Type B pancreatic cell (in vitro differentiated cells): ENCODE measurements around the gene CDKL4. TPM values are rescaled to one million over a fixed set of nuclear protein-coding genes. Genes with fewer than 3 reads are reported as not detected.

Experiments
- DNase-seq: peaks from one replicate; pipeline ENCODE4 v3.0.0; 2021; ENCODE audit warnings: mixed read lengths; ENCODE audit not compliant: unreplicated experiment; ENCODE audit errors: extremely low spot score
- H3K27ac Mint-ChIP-seq: 2 replicates; pipeline ENCODE4 v1.8.0; 2021; ENCODE audit warnings: mild to moderate bottlenecking, mixed read lengths
- H3K27me3 Mint-ChIP-seq: 2 replicates; pipeline ENCODE4 v1.8.0; 2021; ENCODE audit warnings: mixed read lengths
- H3K36me3 Mint-ChIP-seq: 2 replicates; pipeline ENCODE4 v1.8.0; 2021; ENCODE audit warnings: mixed read lengths
- H3K4me1 Mint-ChIP-seq: one replicate; pipeline ENCODE4 v1.8.0; 2021; ENCODE audit warnings: mixed read lengths; ENCODE audit not compliant: unreplicated experiment
- H3K4me3 Mint-ChIP-seq: 2 replicates; pipeline ENCODE4 v1.8.0; 2021; ENCODE audit warnings: mild to moderate bottlenecking, mixed read lengths
- H3K9me3 Mint-ChIP-seq: 2 replicates; pipeline ENCODE4 v1.8.0; 2021; ENCODE audit warnings: mixed read lengths
- total RNA-seq: library from RNA; stranded (reverse); gene quantifications from 2 replicates; pipeline ENCODE4 v1.2.1, GENCODE V29; 2021; ENCODE audit warnings: low replicate concordance
- TF ChIP-seq, protein P1 (sequence below): fragments of 200-600 bp; sonication (generic); conservative IDR thresholded peaks from 2 replicates; pipeline ENCODE4 v1.5.0; 2021; ENCODE audit warnings: antibody characterized with exemption, mild to moderate bottlenecking

CDKL4 gene
- total RNA-seq, 1 donor from 2014 or later, result 1.8 TPM

DNA sequence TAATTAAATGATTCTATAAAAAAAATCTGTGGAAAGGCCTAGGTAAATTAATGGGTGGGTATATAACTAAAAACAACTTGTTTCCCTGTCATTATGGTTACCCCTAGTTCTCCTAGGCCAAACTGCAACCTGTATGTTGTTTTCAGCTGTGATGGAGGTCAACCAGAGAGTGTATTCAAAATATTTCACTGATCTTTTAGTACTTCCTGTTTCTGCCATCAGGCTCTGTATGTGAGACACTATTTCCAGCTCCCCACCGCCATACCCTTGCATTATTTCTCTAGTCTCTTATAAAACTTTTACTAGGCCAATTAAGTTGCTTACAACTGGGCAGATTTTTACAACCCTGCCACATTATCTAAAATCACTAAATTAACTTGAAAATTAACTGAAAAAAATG, 21.0 kb upstream of the CDKL4 start:
- DNase-seq, result no peak
- Mint-ChIP-seq H3K4me3 (no peak overlapping the region), H3K36me3 (peaks cover 27% of the 10 kb centered on the region), H3K9me3 (no peaks in the 10 kb centered on the region), H3K27ac (no peak overlapping the region), H3K27me3 (no peaks in the 10 kb centered on the region), H3K4me1 (no peaks in the 10 kb centered on the region)
- TF ChIP-seq, protein P1, sequence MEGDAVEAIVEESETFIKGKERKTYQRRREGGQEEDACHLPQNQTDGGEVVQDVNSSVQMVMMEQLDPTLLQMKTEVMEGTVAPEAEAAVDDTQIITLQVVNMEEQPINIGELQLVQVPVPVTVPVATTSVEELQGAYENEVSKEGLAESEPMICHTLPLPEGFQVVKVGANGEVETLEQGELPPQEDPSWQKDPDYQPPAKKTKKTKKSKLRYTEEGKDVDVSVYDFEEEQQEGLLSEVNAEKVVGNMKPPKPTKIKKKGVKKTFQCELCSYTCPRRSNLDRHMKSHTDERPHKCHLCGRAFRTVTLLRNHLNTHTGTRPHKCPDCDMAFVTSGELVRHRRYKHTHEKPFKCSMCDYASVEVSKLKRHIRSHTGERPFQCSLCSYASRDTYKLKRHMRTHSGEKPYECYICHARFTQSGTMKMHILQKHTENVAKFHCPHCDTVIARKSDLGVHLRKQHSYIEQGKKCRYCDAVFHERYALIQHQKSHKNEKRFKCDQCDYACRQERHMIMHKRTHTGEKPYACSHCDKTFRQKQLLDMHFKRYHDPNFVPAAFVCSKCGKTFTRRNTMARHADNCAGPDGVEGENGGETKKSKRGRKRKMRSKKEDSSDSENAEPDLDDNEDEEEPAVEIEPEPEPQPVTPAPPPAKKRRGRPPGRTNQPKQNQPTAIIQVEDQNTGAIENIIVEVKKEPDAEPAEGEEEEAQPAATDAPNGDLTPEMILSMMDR, result no peak

- Mint-ChIP-seq H3K9me3 (peaks cover 3% of the 10 kb centered on the region), H3K27me3 (no peaks in the 10 kb centered on the region), H3K36me3 (peaks cover 34% of the 10 kb centered on the region), H3K4me3 (no peak overlapping the region), H3K27ac (no peak overlapping the region), H3K4me1 (no peaks in the 10 kb centered on the region)
- TF ChIP-seq, protein P1, result no peak
- no peak for DNase-seq
These were observed 16.3 kb upstream of the CDKL4 start for GRCh38 chr2:39260087-39260486.

GRCh38 chr2:39256040-39256439, 12.3 kb upstream of the CDKL4 start:
- H3K27me3 Mint-ChIP-seq, result no peaks in the 10 kb centered on the region
- no peak for DNase-seq
- no peaks in the 10 kb centered on the region for H3K4me1 Mint-ChIP-seq
- H3K27ac Mint-ChIP-seq, result no peak overlapping the region
- peaks cover 8% of the 10 kb centered on the region for H3K9me3 Mint-ChIP-seq
- no peak overlapping the region for H3K4me3 Mint-ChIP-seq
- H3K36me3 Mint-ChIP-seq, result peaks cover 40% of the 10 kb centered on the region
- TF ChIP-seq, protein P1, result no peak

DNA sequence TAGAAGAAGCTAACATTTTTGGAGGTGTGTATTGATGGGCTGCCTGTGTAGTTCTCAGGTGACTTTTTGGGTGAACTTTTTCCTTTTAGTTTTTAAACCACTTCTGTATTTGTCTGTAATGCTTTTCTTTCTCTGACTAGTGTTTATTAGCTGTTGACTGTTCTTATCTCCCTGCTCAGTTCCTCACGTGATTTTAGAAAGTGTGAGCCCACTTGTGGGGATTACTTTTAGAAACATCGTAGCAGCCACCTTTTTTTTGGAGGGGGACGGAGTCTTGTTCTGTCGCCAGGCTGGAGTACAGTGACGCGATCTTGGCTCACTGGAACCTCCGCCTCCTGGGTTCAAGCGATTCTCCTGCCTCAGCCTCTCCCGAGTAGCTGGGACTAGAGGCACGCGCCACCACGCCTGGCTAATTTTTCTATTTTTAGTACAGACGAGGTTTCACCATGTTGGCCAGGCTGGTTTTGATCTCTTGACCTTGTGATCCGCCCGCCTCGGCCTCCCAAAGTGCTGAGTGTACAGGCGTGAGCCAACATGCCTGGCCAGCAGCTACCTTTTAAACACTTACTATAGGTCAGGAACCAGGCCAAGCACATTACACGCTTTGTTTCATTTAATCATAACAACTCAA, 9.2 kb upstream of the CDKL4 start:
- no peaks in the 10 kb centered on the region for H3K4me1 Mint-ChIP-seq
- H3K27ac Mint-ChIP-seq, result no peak overlapping the region
- peaks cover 39% of the 10 kb centered on the region for H3K36me3 Mint-ChIP-seq
- no peaks in the 10 kb centered on the region for H3K27me3 Mint-ChIP-seq
- peaks cover 5% of the 10 kb centered on the region for H3K9me3 Mint-ChIP-seq
- no peak for DNase-seq
- H3K4me3 Mint-ChIP-seq, result no peak overlapping the region
- TF ChIP-seq, protein P1, result no peak

DNA sequence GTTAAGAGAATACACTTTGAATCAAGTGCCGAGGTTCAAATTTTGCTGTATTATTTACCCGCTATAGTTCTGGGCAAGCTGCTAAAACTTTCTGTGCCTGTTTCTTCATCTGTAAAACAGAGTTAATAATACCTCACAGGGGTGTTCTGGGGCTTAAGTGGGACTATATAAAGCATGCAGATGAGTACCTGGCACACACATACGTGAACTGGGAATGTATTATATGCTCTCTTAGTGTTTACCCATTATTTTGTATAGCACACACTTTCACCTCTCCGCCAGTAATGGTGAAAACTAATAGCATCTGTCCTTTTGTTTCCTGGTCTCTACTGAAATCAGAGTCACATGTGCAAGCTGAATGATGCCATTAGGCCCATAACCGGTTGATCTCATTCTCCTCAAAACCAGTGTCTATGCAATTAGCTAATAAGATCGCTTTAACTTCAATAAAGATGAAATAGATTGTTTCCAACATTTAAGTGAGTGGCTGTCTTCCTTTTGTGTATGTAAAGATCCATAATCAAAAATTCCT, 3.8 kb upstream of the CDKL4 start:
- peaks cover 5% of the 10 kb centered on the region for H3K9me3 Mint-ChIP-seq
- H3K4me1 Mint-ChIP-seq, result no peaks in the 10 kb centered on the region
- H3K27ac Mint-ChIP-seq, result no peak overlapping the region
- H3K27me3 Mint-ChIP-seq, result no peaks in the 10 kb centered on the region
- TF ChIP-seq, protein P1, result no peak
- no peak for DNase-seq
- no peak overlapping the region for H3K4me3 Mint-ChIP-seq
- peaks cover 24% of the 10 kb centered on the region for H3K36me3 Mint-ChIP-seq
